HG03039 (cell line): Measurements from ENCODE around the gene ELOVL6.
"Not testable (repeated sequence)": the region's sequence is repeated elsewhere in the genome, so short reads cannot be mapped to it uniquely, and the experiment has no call there.

Source experiments
- ATAC-seq: cut with Tn5 transposase; IDR thresholded peaks from one replicate; pipeline ENCODE4 v1.9.1; 2021; ENCODE audit warnings: mild to moderate bottlenecking, moderate library complexity; ENCODE audit not compliant: unreplicated experiment

ELOVL6 gene

GRCh38 chr4:110198435-110199416 is at the start of gene ELOVL6:
Gene ELOVL6 (minus strand): TSS chr4:110198615. CDS start chr4:110198335, 280 bp downstream.
- ATAC-seq = no peak

GRCh38 chr4:110248100-110248499 is 49.7 kb upstream of the ELOVL6 start:
- no peak for ATAC-seq

- ATAC-seq = no peak
These were observed 49.2 kb upstream of the ELOVL6 start for GRCh38 chr4:110247591-110247990.

DNA sequence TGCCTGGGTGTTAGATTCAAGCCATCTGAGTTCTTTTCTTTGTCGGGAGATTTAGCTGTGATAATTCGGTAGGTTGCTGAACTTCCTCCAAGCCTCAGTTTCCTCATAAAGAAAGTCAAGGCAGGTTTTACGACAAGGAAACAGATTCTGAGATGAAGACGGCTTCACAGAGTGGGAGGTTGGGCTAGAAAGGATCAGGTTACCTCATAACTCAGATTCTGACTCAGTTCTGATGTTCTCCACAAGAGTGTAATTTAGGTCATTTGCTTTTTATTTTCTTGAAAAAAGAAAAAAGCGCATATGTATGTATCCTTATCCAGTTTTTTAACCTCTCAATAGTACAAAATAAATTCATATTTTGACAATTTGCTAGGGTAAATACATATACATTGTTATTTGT is 47.2 kb upstream of the ELOVL6 start:
- ATAC-seq = no peak

GRCh38 chr4:110236324-110236723 is 37.9 kb upstream of the ELOVL6 start:
- ATAC-seq = no peak

GRCh38 chr4:110233581-110233980 is 35.2 kb upstream of the ELOVL6 start:
- not testable (repeated sequence) for ATAC-seq

GRCh38 chr4:110231869-110232268 is 33.5 kb upstream of the ELOVL6 start:
- no peak for ATAC-seq

DNA sequence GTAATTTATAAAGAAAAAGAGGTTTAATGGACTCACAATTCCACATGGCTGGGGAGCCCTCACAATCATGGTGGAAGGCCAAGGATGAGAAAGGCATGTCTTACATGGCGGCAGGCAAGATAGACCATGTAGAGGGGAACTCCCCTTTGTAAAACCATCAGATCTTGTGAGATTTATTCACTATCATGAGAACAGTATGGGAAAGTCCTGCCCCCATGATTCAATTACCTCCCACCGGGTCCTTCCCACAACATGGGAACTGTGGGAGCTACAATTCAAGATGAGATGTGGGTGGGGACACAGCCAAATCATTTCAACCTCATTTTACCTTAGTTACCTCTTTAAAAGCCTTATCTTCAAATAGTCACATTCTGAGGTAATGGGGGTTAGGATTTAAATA is 30.9 kb upstream of the ELOVL6 start:
- ATAC-seq = no peak

DNA sequence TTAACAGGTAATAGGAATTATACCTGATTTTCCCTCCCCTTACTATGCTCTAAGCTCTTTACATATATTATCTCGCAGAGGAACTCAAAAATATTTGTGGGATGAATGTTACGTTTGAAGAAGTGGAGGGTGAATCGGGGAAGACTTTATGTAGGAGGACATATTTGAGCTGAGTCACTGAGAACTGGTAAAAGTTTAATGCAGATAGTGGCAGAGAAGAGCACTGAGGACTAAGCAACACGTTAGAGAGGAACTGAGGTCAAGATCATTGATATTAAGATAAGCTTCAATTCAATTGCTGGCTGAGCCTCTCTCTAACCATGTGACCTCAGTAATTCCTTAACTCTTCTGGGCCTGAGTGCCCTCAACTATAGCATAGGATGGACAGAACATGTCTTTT is 26.4 kb upstream of the ELOVL6 start:
- no peak for ATAC-seq

GRCh38 chr4:110224142-110224541 is 25.7 kb upstream of the ELOVL6 start:
- no peak for ATAC-seq

DNA sequence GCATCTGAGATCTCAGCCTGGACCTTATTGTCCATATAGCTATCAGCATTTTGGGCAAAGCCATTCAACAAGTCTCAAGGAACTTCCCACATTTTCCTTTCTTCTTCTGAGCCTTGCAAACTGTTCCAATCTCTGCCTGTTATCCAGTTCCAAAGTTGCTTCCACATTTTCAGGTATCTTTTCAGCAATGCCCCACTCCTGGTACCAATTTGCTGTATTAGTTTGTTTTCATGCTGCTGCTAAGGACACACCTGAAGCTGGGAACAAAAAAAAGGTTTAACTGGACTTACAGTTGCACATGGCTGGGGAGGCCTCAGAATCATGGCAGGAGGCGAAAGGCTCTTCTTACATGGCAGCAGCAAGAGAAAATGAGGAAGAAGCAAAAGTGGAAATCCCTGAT is 20.5 kb upstream of the ELOVL6 start:
- ATAC-seq = not testable (repeated sequence)

DNA sequence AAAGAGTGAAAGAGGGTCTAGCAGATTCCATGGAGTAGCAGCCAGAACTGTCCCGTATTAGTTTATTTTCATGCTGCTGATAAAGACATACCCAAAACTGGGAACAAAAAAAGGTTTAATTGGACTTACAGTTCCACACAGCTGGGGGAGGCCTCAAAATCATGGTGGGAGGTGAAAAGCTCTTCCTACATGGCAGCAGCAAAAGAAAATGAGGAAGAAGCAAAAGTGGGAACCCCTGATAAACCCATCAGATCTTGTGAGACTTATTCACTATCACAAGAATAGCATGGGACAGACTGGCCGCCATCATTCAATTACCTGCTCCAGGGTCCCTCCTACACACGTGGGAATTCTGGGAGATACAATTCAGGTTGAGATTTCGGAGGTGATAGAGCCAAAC is 18.8 kb upstream of the ELOVL6 start:
- ATAC-seq = not testable (repeated sequence)

DNA sequence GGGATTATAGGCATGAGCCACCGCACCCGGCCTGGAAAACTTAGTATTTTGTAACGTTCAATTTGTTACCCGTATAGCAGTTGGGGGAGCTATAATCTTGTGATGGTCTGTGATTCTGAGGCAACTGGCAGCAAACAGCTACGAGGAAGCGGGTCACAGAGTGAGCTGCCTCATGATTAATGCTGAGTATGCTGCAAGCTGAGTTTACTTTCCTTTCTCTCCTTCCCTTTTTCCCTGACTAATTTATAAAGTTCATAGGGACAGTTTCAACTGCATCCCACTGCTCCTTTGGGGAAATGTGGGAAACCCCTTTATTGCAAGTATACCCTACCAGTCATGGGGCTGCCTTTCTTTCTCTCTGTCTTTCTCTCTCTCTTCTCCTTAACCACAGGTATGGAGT is 17.7 kb upstream of the ELOVL6 start:
- ATAC-seq = no peak

DNA sequence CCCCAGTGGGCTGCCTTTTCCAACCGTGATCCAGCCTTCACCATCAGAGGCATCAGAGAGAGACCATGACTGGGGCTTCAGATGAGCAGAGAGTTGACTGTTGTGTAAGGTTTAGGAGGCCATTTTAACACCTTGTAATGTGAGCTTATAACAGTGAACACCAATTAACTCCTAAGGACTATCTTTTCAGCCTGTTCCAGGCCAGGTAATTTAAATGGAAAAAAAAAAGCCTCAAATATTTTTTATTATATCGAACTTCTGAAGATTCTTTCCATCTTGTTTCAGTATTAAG is 13.3 kb upstream of the ELOVL6 start:
- no peak for ATAC-seq

GRCh38 chr4:110211007-110211769 is 12.8 kb upstream of the ELOVL6 start:
- ATAC-seq = no peak

DNA sequence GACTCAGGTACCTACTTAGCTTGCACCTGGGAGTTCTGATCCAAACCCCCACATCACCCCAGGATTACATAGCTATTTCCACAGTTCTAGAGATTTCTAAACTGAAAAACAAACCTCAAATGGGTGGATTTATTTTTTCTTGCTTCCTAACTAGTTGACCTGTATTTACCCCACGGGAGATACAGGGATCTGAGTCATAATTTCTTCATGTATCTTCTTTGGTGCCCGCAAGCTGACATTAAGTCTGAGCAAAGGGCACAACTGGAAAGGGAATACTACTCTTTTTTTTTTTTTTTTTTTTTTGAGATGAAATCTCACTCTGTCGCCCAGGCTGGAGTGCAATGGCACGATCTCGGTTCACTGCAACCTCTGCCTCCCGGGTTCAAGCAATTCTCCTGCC is 10.0 kb upstream of the ELOVL6 start:
- no peak for ATAC-seq

DNA sequence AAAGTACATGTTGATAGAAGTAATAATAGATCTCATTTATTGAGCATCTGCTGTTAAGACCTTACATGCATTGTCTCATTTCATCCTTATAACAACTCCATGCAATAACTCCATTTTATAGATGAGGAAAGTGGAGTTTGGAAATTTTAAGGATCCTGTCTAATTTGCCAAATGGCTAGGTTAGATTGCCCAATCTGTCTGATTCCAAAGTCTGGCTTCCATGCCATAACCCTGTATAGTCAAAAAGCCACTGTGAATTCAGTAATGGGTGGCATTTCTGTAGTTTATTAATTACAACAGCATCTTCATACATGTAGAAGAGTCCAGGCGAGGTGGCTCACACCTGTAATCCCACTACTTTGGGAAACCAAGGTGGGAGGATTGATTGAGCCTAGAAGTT is 8.8 kb upstream of the ELOVL6 start:
- ATAC-seq = no peak

- no peak for ATAC-seq
These were observed 3.6 kb upstream of the ELOVL6 start for GRCh38 chr4:110202024-110202423.

GRCh38 chr4:110201502-110201901 is 3.1 kb upstream of the ELOVL6 start:
- no peak for ATAC-seq

- no peak for ATAC-seq
These were observed 2.3 kb upstream of the ELOVL6 start for GRCh38 chr4:110200689-110201088.

GRCh38 chr4:110198049-110198434 is 373 bp downstream of the ELOVL6 start:
- ATAC-seq = no peak

DNA sequence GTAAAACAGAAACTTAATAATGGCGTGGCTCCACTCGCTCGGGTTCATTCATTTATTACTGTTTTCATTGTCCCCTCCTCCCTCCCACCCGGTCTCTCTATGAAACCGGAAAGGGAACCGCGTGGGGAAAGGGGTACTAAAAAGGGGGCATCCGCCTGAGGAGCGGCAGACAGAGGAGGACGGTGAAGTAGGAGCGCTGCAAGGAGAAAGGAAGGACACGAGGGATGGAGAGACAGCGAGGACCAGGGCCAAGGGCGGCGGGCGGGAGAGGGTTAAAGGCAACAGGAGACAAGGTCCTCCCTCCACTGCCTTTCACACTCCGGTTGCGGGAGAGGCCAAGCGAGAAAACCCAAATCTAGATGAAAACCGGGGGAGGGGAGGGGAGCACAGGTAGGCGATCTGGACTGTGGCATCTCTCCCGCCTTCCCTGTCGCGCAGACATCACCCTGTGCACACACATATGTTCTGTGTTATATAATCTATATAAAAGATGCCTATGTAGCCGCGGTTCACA is 829 bp downstream of the ELOVL6 start:
- ATAC-seq = peak; percentile 3
